ENCODE measurements around the gene ZC3H7B. TPM values are rescaled to one million over a fixed set of nuclear protein-coding genes. Genes with fewer than 3 reads are reported as not detected.

Gene ZC3H7B
- total RNA-seq, 2 experiments from 2014 or later, result 29.5 to 32.7 TPM

DNA sequence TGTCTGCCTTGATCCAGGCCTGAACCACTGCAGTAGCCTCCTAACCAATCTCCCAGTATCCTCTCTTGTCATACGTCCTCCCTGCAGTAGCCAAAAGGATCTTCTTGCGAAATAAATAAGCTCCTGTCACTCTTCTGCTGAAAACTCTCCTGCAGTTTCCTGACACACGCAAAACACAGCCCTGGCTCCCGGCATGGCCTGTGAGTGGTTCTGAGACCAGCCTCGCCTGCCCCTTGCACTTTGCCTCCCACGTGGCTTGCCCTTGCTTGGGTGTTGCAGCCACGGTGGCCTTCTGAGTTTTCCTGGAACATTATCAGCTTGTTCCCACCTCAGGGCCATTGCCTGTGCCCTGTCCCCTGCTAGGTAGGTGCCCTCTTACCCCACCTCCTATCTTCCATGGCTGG lies 7.2 kb downstream of the ZC3H7B start:
- H3K9me3 Mint-ChIP-seq, result no peaks in the 10 kb centered on the region
- DNase-seq (peak in 1 of 14 experiments; percentile 5), ATAC-seq (ENCODE audit: poor library complexity) (no peak)
- H3K9me3 ChIP-seq (ENCODE audit: control insufficient read depth in 1 of 2, insufficient read depth in 1 of 2, low read length in 2 of 2), result no peaks in the 10 kb centered on the region
- TF ChIP-seq, protein P1, sequence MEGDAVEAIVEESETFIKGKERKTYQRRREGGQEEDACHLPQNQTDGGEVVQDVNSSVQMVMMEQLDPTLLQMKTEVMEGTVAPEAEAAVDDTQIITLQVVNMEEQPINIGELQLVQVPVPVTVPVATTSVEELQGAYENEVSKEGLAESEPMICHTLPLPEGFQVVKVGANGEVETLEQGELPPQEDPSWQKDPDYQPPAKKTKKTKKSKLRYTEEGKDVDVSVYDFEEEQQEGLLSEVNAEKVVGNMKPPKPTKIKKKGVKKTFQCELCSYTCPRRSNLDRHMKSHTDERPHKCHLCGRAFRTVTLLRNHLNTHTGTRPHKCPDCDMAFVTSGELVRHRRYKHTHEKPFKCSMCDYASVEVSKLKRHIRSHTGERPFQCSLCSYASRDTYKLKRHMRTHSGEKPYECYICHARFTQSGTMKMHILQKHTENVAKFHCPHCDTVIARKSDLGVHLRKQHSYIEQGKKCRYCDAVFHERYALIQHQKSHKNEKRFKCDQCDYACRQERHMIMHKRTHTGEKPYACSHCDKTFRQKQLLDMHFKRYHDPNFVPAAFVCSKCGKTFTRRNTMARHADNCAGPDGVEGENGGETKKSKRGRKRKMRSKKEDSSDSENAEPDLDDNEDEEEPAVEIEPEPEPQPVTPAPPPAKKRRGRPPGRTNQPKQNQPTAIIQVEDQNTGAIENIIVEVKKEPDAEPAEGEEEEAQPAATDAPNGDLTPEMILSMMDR (IDR thresholded peaks at IDR 0.05), result no peak
- no peak overlapping the region for H3K27ac Mint-ChIP-seq
- peaks cover 24% of the 10 kb centered on the region for H3K36me3 Mint-ChIP-seq (ENCODE audit: low read depth)
- H3K36me3 ChIP-seq (ENCODE audit: insufficient read depth, low read length), result peaks cover 22% of the 10 kb centered on the region
- no peaks in the 10 kb centered on the region for H3K27me3 Mint-ChIP-seq
- peaks cover 20% of the 10 kb centered on the region for H3K4me1 ChIP-seq (ENCODE audit: insufficient read depth, low read length)
- ChIA-PET POLR2A (no interaction called here), CTCF (no interaction called here)
- H3K27me3 ChIP-seq (ENCODE audit: control insufficient read depth in 1 of 2, insufficient read depth in 2 of 2, low read length in 2 of 2), result no peaks in the 10 kb centered on the region
- H3K4me3 Mint-ChIP-seq, result no peak overlapping the region
- peaks cover 38% of the 10 kb centered on the region for H3K4me1 Mint-ChIP-seq (ENCODE audit: low read depth)
- intact Hi-C loops (cut with DNase I, micrococcal nuclease), result no loop called here
- H3K4me3 ChIP-seq (ENCODE audit: low read length), result no peak overlapping the region
- no peak overlapping the region for H3K27ac ChIP-seq (ENCODE audit: low read depth in 1 of 2, low read length in 2 of 2)

DNA sequence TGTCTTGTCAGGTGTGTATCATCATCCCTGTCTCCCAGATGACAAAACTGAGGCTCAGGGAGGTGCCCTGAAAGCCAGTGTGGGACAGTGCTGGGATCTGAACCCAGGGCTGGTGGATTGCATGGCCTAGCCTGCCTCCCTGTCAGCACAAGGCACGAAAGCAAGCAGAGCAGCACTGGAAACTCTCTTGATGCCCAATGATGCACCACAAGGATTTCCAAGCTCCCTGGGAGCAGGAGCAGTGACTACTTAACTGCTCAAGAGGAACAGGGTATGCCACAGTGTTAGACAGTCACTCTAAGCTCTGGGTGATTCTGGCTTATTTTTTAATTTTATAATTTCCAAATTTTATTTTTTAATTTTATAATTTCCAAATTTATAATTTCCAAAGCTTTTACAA lies 9.0 kb downstream of the ZC3H7B start:
- TF ChIP-seq, protein P1 (IDR thresholded peaks at IDR 0.05), result no peak
- Mint-ChIP-seq H3K36me3 (ENCODE audit: low read depth) (peaks cover 18% of the 10 kb centered on the region), H3K27ac (no peak overlapping the region), H3K4me3 (no peak overlapping the region), H3K4me1 (ENCODE audit: low read depth) (peaks cover 30% of the 10 kb centered on the region), H3K27me3 (no peaks in the 10 kb centered on the region), H3K9me3 (no peaks in the 10 kb centered on the region)
- DNase-seq (no peak), ATAC-seq (ENCODE audit: poor library complexity) (no peak)
- Histone ChIP-seq H3K4me3 (ENCODE audit: low read length) (no peak overlapping the region), H3K4me1 (ENCODE audit: insufficient read depth, low read length) (peaks cover 10% of the 10 kb centered on the region), H3K36me3 (ENCODE audit: insufficient read depth, low read length) (peaks cover 24% of the 10 kb centered on the region), H3K9me3 (ENCODE audit: control insufficient read depth in 1 of 2, insufficient read depth in 1 of 2, low read length in 2 of 2) (no peaks in the 10 kb centered on the region), H3K27me3 (ENCODE audit: control insufficient read depth in 1 of 2, insufficient read depth in 2 of 2, low read length in 2 of 2) (no peaks in the 10 kb centered on the region), H3K27ac (ENCODE audit: low read depth in 1 of 2, low read length in 2 of 2) (no peak overlapping the region)
- POLR2A ChIA-PET, result interaction anchor here (1.4 to 2.3 kb wide), 2 partner anchors 9 to 24 kb away, joined by 4 to 7 read pairs; partner anchors contain the start of genes RANGAP1 and ZC3H7B
- CTCF ChIA-PET, result interaction anchor here (0.9 kb wide), 1 partner anchor 9 kb away, joined by 6 read pairs; the partner anchor contains the start of gene ZC3H7B
- intact Hi-C loops (cut with DNase I, micrococcal nuclease), result no loop called here

DNA sequence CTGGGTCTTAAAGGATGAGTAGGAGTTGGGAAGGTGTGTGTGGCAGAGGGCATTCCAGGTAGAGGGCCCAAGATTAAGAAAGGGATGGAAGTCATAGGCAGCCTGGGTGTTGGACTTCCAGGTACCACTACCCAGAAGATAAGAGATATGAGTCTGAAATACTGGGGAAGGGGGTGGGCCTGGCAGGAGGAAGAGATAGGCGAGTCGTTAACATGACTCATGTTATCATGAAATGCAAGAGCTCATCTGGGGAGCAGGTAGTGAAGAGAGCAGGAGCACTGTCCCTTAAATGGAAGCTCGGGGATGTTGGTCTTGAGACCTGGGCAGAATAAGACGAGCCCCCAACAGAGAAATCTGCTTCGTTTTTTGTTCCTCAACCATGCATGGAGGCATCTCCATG lies 10.2 kb downstream of the ZC3H7B start:
- DNase-seq (no peak), ATAC-seq (ENCODE audit: poor library complexity) (no peak)
- peaks cover 29% of the 10 kb centered on the region for H3K36me3 ChIP-seq (ENCODE audit: insufficient read depth, low read length)
- H3K9me3 ChIP-seq (ENCODE audit: control insufficient read depth in 1 of 2, insufficient read depth in 1 of 2, low read length in 2 of 2), result no peaks in the 10 kb centered on the region
- no peak overlapping the region for H3K4me3 ChIP-seq (ENCODE audit: low read length)
- H3K27ac ChIP-seq (ENCODE audit: low read depth in 1 of 2, low read length in 2 of 2), result no peak overlapping the region
- H3K4me1 ChIP-seq (ENCODE audit: insufficient read depth, low read length), result peaks cover 9% of the 10 kb centered on the region
- TF ChIP-seq, protein P1 (IDR thresholded peaks at IDR 0.05), result no peak
- Mint-ChIP-seq H3K36me3 (ENCODE audit: low read depth) (peaks cover 18% of the 10 kb centered on the region), H3K4me3 (no peak overlapping the region), H3K4me1 (ENCODE audit: low read depth) (peaks cover 23% of the 10 kb centered on the region), H3K27ac (no peak overlapping the region), H3K9me3 (no peaks in the 10 kb centered on the region), H3K27me3 (no peaks in the 10 kb centered on the region)
- intact Hi-C loops (cut with DNase I, micrococcal nuclease), result no loop called here
- ChIA-PET POLR2A (interaction anchor here (2.3 kb wide), 1 partner anchor 10 kb away, joined by 7 read pairs; the partner anchor contains the start of gene ZC3H7B), CTCF (interaction anchor here (1.1 kb wide), 1 partner anchor 10 kb away, joined by 3 read pairs; the partner anchor contains the start of gene ZC3H7B)
- no peaks in the 10 kb centered on the region for H3K27me3 ChIP-seq (ENCODE audit: control insufficient read depth in 1 of 2, insufficient read depth in 2 of 2, low read length in 2 of 2)

Measured in CD4-positive, alpha-beta T cell (primary cell).